B cell (primary cell): ENCODE measurements around the gene ALDH8A1.

Experiments
- EZH2 ChIP-seq: IDR thresholded peaks from 2 replicates; pipeline ENCODE4 v1.6.1; 2012; ENCODE audit warnings: borderline replicate concordance, low read depth, mild to moderate bottlenecking, moderate library complexity, low read length; ENCODE audit not compliant: insufficient read depth, poor library complexity, severe bottlenecking
- TF ChIP-seq, protein P1 (sequence below): fragments of 200-600 bp; IDR thresholded peaks from one replicate; pipeline ENCODE4 v1.8.0; 2022; ENCODE audit warnings: antibody characterized with exemption, mild to moderate bottlenecking

- TF ChIP-seq, protein P1, sequence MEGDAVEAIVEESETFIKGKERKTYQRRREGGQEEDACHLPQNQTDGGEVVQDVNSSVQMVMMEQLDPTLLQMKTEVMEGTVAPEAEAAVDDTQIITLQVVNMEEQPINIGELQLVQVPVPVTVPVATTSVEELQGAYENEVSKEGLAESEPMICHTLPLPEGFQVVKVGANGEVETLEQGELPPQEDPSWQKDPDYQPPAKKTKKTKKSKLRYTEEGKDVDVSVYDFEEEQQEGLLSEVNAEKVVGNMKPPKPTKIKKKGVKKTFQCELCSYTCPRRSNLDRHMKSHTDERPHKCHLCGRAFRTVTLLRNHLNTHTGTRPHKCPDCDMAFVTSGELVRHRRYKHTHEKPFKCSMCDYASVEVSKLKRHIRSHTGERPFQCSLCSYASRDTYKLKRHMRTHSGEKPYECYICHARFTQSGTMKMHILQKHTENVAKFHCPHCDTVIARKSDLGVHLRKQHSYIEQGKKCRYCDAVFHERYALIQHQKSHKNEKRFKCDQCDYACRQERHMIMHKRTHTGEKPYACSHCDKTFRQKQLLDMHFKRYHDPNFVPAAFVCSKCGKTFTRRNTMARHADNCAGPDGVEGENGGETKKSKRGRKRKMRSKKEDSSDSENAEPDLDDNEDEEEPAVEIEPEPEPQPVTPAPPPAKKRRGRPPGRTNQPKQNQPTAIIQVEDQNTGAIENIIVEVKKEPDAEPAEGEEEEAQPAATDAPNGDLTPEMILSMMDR = no peak
- no peak for TF ChIP-seq EZH2
Observed at GRCh38 chr6:134950482-134950881, 581 bp upstream of the ALDH8A1 start.
